Choroid plexus epithelial cell (primary cell): Measurements from ENCODE around the gene RUNX1.
A peak's percentile ranks its signal among the peaks of the same experiment; 100 is the strongest.

ENCODE experiments used
- DNase-seq: peaks from one replicate; pipeline ENCODE4 v3.0.0-alpha.2; 2010; ENCODE audit warnings: low read depth
- H3K4me3 ChIP-seq: 2 replicates; pipeline ENCODE4 v1.5.1; 2011; ENCODE audit warnings: low read depth, mild to moderate bottlenecking, control low read depth, low read length, moderate library complexity
- TF ChIP-seq, protein P1 (sequence below): conservative IDR thresholded peaks from 2 replicates; pipeline ENCODE4 v1.5.1; 2011; ENCODE audit warnings: low read depth, mild to moderate bottlenecking, control low read depth, inconsistent platforms, low read length, moderate library complexity

Gene RUNX1

GRCh38 chr21:35034203-35034926 lies 14.7 kb downstream of the RUNX1 start:
- TF ChIP-seq, protein P1, sequence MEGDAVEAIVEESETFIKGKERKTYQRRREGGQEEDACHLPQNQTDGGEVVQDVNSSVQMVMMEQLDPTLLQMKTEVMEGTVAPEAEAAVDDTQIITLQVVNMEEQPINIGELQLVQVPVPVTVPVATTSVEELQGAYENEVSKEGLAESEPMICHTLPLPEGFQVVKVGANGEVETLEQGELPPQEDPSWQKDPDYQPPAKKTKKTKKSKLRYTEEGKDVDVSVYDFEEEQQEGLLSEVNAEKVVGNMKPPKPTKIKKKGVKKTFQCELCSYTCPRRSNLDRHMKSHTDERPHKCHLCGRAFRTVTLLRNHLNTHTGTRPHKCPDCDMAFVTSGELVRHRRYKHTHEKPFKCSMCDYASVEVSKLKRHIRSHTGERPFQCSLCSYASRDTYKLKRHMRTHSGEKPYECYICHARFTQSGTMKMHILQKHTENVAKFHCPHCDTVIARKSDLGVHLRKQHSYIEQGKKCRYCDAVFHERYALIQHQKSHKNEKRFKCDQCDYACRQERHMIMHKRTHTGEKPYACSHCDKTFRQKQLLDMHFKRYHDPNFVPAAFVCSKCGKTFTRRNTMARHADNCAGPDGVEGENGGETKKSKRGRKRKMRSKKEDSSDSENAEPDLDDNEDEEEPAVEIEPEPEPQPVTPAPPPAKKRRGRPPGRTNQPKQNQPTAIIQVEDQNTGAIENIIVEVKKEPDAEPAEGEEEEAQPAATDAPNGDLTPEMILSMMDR, result no peak
- H3K4me3 ChIP-seq, result no peak overlapping the region
- DNase-seq, result no peak

GRCh38 chr21:35032474-35033263 lies 16.4 kb downstream of the RUNX1 start:
- TF ChIP-seq, protein P1, result no peak
- H3K4me3 ChIP-seq, result no peak overlapping the region
- DNase-seq, result no peak

- DNase-seq, result no peak
- TF ChIP-seq, protein P1, result no peak
- H3K4me3 ChIP-seq, result no peak overlapping the region
These were observed 20.6 kb downstream of the RUNX1 start for GRCh38 chr21:35028451-35028978.

- no peak for DNase-seq
- no peak overlapping the region for H3K4me3 ChIP-seq
- TF ChIP-seq, protein P1, result no peak
These were observed 21.3 kb downstream of the RUNX1 start for GRCh38 chr21:35027563-35028450.

GRCh38 chr21:35026617-35027562 lies 22.2 kb downstream of the RUNX1 start:
- peak overlapping the region; percentile 47 for H3K4me3 ChIP-seq
- DNase-seq, result peak; percentile 80
- TF ChIP-seq, protein P1, result no peak

- DNase-seq, result peak; percentile 21
- TF ChIP-seq, protein P1, result no peak
- no peak overlapping the region for H3K4me3 ChIP-seq
These were observed 23.0 kb downstream of the RUNX1 start for GRCh38 chr21:35026153-35026500.
